ENCODE data around the gene BST1. TPM values are rescaled to one million over a fixed set of nuclear protein-coding genes. Genes with fewer than 3 reads are reported as not detected.

Gene BST1
- total RNA-seq, 1 donor from 2014 or later: 0.58 TPM

GRCh38 chr4:15677507-15677988 lies 25.3 kb upstream of the BST1 start:
- peak overlapping the region; percentile 89 for H3K27ac Mint-ChIP-seq
- H3K4me3 Mint-ChIP-seq: peak overlapping the region; percentile 34
- H3K9me3 Mint-ChIP-seq: no peaks in the 10 kb centered on the region
- no peak for TF ChIP-seq CTCF (IDR thresholded peaks at IDR 0.05; ENCODE audit: unreplicated experiment)
- no peaks in the 10 kb centered on the region for H3K36me3 Mint-ChIP-seq
- H3K27me3 Mint-ChIP-seq (ENCODE audit: low read depth): no peaks in the 10 kb centered on the region
- no peak for DNase-seq (ENCODE audit: low spot score in 2 of 2, unreplicated experiment in 2 of 2)
- peaks cover 25% of the 10 kb centered on the region for H3K4me1 Mint-ChIP-seq

GRCh38 chr4:15681067-15681371 lies 21.8 kb upstream of the BST1 start:
- TF ChIP-seq CTCF (IDR thresholded peaks at IDR 0.05; ENCODE audit: unreplicated experiment): no peak
- Mint-ChIP-seq H3K27ac (peak overlapping the region; percentile 100), H3K9me3 (no peaks in the 10 kb centered on the region), H3K4me3 (peak overlapping the region; percentile 96), H3K36me3 (peaks cover 6% of the 10 kb centered on the region), H3K27me3 (ENCODE audit: low read depth) (no peaks in the 10 kb centered on the region), H3K4me1 (peaks cover 43% of the 10 kb centered on the region)
- DNase-seq (ENCODE audit: low spot score in 2 of 2, unreplicated experiment in 2 of 2): no peak

- peak; percentile 100 for DNase-seq (ENCODE audit: low spot score in 2 of 2, unreplicated experiment in 2 of 2)
- no peaks in the 10 kb centered on the region for H3K9me3 Mint-ChIP-seq
- no peak for TF ChIP-seq CTCF (IDR thresholded peaks at IDR 0.05; ENCODE audit: unreplicated experiment)
- H3K27me3 Mint-ChIP-seq (ENCODE audit: low read depth): no peaks in the 10 kb centered on the region
- peak within 1 kb of the TSS; percentile 96 for H3K4me3 Mint-ChIP-seq
- H3K27ac Mint-ChIP-seq: peak within 1 kb of the TSS; percentile 100
- peaks cover 40% of the 10 kb centered on the region for H3K4me1 Mint-ChIP-seq
- H3K36me3 Mint-ChIP-seq: peaks cover 12% of the 10 kb centered on the region
Measured at GRCh38 chr4:15681372-15682241, 21.3 kb upstream of the BST1 start, which contains the start of gene FAM200B. Gene FAM200B (plus strand): TSS chr4:15681827. CDS start chr4:15686978, 5,151 bp downstream.

- no peak for DNase-seq (ENCODE audit: low spot score in 2 of 2, unreplicated experiment in 2 of 2)
- H3K4me1 Mint-ChIP-seq: peaks cover 37% of the 10 kb centered on the region
- peaks cover 18% of the 10 kb centered on the region for H3K36me3 Mint-ChIP-seq
- no peaks in the 10 kb centered on the region for H3K9me3 Mint-ChIP-seq
- peak overlapping the region; percentile 100 for H3K27ac Mint-ChIP-seq
- no peaks in the 10 kb centered on the region for H3K27me3 Mint-ChIP-seq (ENCODE audit: low read depth)
- H3K4me3 Mint-ChIP-seq: peak overlapping the region; percentile 96
- no peak for TF ChIP-seq CTCF (IDR thresholded peaks at IDR 0.05; ENCODE audit: unreplicated experiment)
Measured at GRCh38 chr4:15682242-15683142, 20.4 kb upstream of the BST1 start.

- DNase-seq (ENCODE audit: low spot score in 2 of 2, unreplicated experiment in 2 of 2): no peak
- peaks cover 33% of the 10 kb centered on the region for H3K4me1 Mint-ChIP-seq
- no peak for TF ChIP-seq CTCF (IDR thresholded peaks at IDR 0.05; ENCODE audit: unreplicated experiment)
- H3K27me3 Mint-ChIP-seq (ENCODE audit: low read depth): no peaks in the 10 kb centered on the region
- H3K4me3 Mint-ChIP-seq: peak overlapping the region; percentile 96
- H3K36me3 Mint-ChIP-seq: peaks cover 24% of the 10 kb centered on the region
- peak overlapping the region; percentile 100 for H3K27ac Mint-ChIP-seq
- H3K9me3 Mint-ChIP-seq: no peaks in the 10 kb centered on the region
Measured at GRCh38 chr4:15683143-15683495, 19.7 kb upstream of the BST1 start.

Measured in mesothelial cell of epicardium (in vitro differentiated cells).